Measurements from ENCODE around the gene SLFNL1.

Gene SLFNL1

GRCh38 chr1:41021526-41022308 is at the start of gene SLFNL1:
SLFNL1 (minus strand) TSS chr1:41021725; CDS start chr1:41020660, 1,065 bp downstream.
- no peak for DNase-seq

GRCh38 chr1:41056907-41057306 is 35.4 kb upstream of the SLFNL1 start:
- DNase-seq: no peak

GRCh38 chr1:41053316-41053715 is 31.8 kb upstream of the SLFNL1 start:
- DNase-seq: no peak

- no peak for DNase-seq
Measured at GRCh38 chr1:41051022-41051421, 29.5 kb upstream of the SLFNL1 start.

- no peak for DNase-seq
Measured at GRCh38 chr1:41048540-41048939, 27.0 kb upstream of the SLFNL1 start.

- DNase-seq: no peak
Measured at GRCh38 chr1:41046347-41046775, 24.8 kb upstream of the SLFNL1 start.

- DNase-seq: peak in 1 of 56 donors; percentile 6
Measured at GRCh38 chr1:41045740-41046139, 24.2 kb upstream of the SLFNL1 start.

GRCh38 chr1:41044187-41044586 is 22.7 kb upstream of the SLFNL1 start:
- DNase-seq: no peak

GRCh38 chr1:41041614-41042270 is 20.2 kb upstream of the SLFNL1 start:
- DNase-seq: no peak

- DNase-seq: no peak
Measured at GRCh38 chr1:41038110-41038509, 16.6 kb upstream of the SLFNL1 start.

- DNase-seq: no peak
Measured at GRCh38 chr1:41037116-41037903, 15.8 kb upstream of the SLFNL1 start.

GRCh38 chr1:41033272-41033671 is 11.7 kb upstream of the SLFNL1 start:
- no peak for DNase-seq

- no peak for DNase-seq
Measured at GRCh38 chr1:41032147-41032546, 10.6 kb upstream of the SLFNL1 start.

- no peak for DNase-seq
Measured at GRCh38 chr1:41030872-41031616, 9.5 kb upstream of the SLFNL1 start.

- no peak for DNase-seq
Measured at GRCh38 chr1:41028034-41028642, 6.6 kb upstream of the SLFNL1 start.

GRCh38 chr1:41025979-41026819 is 4.7 kb upstream of the SLFNL1 start:
- DNase-seq: no peak

GRCh38 chr1:41024953-41025352 is 3.4 kb upstream of the SLFNL1 start:
- DNase-seq: no peak

- no peak for DNase-seq
Measured at GRCh38 chr1:41023279-41023990, 1.9 kb upstream of the SLFNL1 start.

- no peak for DNase-seq
Measured at GRCh38 chr1:41022424-41022823, 899 bp upstream of the SLFNL1 start.
